ENCODE measurements around the gene ASS1.

The ASS1 gene

DNA sequence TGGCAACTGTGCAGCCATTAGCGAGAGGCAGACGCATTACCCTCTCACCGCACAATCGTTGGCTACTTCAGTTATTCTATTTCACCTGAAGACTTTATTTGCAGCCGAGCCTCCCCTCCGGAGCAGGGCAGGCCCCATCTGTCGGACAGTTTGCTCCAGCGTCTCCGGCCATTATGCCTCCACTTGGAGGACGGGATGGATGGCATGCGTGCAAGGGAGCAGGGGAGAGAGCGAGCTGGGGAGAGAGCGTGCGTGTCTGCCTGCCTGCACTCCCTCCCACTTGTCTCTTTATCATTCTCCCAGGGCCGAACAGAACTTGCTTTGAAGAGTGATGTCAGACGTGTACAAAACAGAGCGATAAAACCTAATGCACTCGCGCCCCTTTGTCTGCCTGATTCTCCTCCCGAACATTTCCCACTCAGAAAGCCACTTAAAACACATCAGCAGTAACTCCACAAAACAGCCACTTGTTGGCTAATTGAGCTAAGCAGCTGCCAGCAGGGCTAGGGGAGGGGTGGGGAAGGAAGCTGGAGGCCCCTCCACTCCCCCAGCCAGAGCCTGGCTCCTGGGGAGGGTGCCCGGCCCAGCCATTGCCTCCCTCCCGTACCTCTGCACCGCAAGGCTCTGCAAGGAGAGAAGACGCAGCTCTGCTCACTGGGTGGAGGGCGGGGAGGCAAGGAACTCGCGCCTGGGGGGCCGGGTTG, 91.2 kb downstream of the ASS1 start:
- DNase-seq (ENCODE audit: low read depth in 2 of 2): peak; percentile 37 to 60
- H3K4me3 ChIP-seq (replicated peaks in 1 of 2; ENCODE audit: low read depth in 2 of 2, low read length in 2 of 2): peak overlapping the region; percentile 3 to 24
- TF ChIP-seq, protein P1, sequence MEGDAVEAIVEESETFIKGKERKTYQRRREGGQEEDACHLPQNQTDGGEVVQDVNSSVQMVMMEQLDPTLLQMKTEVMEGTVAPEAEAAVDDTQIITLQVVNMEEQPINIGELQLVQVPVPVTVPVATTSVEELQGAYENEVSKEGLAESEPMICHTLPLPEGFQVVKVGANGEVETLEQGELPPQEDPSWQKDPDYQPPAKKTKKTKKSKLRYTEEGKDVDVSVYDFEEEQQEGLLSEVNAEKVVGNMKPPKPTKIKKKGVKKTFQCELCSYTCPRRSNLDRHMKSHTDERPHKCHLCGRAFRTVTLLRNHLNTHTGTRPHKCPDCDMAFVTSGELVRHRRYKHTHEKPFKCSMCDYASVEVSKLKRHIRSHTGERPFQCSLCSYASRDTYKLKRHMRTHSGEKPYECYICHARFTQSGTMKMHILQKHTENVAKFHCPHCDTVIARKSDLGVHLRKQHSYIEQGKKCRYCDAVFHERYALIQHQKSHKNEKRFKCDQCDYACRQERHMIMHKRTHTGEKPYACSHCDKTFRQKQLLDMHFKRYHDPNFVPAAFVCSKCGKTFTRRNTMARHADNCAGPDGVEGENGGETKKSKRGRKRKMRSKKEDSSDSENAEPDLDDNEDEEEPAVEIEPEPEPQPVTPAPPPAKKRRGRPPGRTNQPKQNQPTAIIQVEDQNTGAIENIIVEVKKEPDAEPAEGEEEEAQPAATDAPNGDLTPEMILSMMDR (IDR thresholded peaks at IDR 0.05; ENCODE audit: low read depth, low read length): no peak

DNA sequence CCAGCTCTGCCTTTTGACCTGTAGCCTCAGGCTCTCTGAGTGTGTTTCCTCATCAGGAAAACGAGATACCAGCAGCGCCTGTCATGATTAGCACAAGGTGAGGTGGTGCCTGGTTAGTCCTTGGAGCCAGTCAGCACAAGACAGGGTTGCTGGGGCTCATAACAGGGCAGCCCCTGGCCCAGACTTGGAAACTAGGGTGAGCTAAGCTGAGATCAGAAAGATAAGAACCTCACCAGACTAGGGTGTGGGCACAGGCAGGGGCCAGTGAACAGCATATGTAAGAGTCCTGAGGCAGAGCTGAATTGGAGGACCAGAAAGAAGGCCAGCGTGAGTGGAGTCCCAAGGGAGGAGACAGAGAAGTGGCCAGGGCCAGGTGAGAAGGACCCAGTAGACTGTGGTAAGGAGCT, 91.9 kb downstream of the ASS1 start:
- TF ChIP-seq, protein P1 (IDR thresholded peaks at IDR 0.05; ENCODE audit: low read depth, low read length): no peak
- no peak overlapping the region for H3K4me3 ChIP-seq (replicated peaks in 1 of 2; ENCODE audit: low read depth in 2 of 2, low read length in 2 of 2)
- DNase-seq (ENCODE audit: low read depth in 2 of 2): no peak

DNA sequence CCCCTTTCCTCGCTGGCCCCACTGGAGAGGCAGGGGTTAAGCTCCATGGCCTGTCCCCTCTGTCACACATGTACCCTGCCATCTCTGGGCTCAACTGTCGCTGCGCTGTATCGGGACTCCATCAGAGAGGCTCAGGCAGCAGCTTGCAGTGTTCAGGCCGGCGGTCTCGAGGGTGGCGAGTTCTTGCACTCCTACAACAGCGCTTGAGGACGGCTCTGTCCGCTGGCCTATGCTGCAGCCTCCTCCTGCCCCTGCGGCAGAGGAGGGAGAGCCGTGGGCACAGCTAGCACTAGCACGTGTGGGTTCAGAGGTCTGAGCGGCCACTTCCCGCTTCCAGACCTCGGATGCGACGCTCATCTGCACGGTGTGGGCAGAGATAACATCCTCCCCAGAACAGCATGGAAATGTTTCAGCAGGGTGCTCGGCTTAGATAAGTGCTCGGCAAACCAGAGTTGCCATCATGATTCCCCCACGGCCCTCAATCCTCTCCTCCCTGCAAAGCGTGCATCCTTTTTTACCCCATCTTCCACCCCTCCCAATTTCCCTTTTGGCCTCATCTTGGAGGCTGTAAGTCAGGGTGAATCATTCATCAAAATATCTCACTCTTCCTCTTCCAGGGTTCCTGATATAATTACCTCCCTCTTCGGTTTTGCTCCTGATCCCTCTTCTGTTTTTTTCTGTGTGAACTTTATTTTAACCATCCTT, 92.7 kb downstream of the ASS1 start:
- TF ChIP-seq, protein P1 (IDR thresholded peaks at IDR 0.05; ENCODE audit: low read depth, low read length): no peak
- peak; percentile 15 to 36 for DNase-seq (ENCODE audit: low read depth in 2 of 2)

DNA sequence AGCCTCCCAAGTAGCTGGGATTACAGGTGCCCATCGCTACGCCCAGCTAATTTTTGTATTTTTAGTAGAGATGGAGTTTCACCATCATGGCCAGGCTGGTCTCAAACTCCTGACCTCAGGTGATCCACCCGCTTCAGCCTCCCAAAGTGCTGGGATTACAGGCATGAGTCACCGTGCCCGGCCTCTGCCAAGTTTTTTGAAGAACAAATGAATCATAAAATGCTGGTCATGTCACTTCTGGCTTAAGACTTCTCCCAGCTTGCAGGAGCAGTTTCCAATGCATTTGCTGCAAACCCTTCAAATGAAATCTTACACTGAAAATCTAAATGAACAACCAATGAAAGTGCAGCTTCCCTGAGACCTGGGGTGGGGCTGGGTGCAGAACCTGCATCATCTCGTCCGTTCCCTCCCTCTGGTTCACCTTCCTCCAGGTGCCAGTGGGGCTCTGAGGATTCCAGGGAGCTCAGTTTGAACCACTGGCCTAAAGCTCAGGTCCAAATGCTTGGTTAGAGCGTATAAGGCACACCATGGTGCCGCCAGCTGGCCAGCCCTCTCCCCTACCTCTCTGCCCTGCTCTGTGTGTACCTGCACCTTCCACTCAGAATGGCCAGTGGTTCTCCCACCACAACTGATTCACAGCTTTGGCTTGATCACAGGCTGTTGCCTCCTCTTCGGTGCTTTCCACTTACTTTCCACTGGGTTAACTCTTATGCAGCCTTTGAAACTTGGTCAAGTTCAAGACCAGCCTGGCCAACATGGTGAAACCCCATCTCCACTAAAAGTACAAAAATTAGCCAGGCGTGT, 94.9 kb downstream of the ASS1 start:
- no peak overlapping the region for H3K4me3 ChIP-seq (replicated peaks in 1 of 2; ENCODE audit: low read depth in 2 of 2, low read length in 2 of 2)
- TF ChIP-seq, protein P1 (IDR thresholded peaks at IDR 0.05; ENCODE audit: low read depth, low read length): no peak
- peak; percentile 86 to 88 for DNase-seq (ENCODE audit: low read depth in 2 of 2)

More for the DNA sequence above, 92.7 kb downstream of the ASS1 start:
- H3K4me3 ChIP-seq (replicated peaks in 1 of 2; ENCODE audit: low read depth in 2 of 2, low read length in 2 of 2): no peak overlapping the region

DNA sequence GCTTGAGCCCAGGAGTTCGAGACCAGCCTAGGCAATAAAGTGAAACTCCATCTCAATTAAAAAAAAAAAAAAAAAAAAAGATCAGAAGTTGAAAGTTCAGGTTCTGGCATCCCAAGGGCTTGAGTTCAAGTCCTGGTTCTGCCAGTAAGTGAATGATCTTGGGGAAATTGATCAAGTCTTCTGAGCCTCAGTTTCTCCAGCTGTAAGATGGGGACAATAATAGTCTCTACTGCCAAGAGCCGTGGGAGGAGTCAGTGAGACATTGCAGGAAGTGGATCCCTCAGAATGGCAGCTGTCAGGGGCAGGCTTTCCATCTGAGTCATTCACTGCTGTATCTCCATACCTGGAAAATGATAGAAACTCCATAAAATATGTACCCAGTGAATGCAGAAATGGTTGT, 96.8 kb downstream of the ASS1 start:
- TF ChIP-seq, protein P1 (IDR thresholded peaks at IDR 0.05; ENCODE audit: low read depth, low read length): no peak
- H3K4me3 ChIP-seq (replicated peaks in 1 of 2; ENCODE audit: low read depth in 2 of 2, low read length in 2 of 2): no peak overlapping the region
- no peak for DNase-seq (ENCODE audit: low read depth in 2 of 2)

DNA sequence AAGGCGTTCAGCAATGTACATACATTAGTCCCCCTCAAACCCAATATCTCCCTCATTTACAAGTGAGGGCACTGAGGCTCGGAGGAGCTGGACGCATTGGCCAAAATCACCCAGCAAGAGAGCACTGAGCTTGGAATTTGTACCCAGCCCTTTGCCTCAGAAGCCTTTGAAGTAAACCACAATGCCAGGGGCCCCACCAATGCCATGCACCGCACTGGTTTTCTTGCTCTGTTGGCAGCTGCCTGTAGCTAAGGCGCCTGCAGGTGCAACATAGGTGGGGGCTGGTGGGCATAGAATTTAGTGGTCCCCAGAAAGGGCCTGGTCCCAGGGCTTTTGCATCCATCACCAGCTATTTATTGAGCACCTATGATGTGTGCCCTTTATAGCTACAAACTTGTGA, 97.3 kb downstream of the ASS1 start:
- DNase-seq (ENCODE audit: low read depth in 2 of 2): no peak
- H3K4me3 ChIP-seq (replicated peaks in 1 of 2; ENCODE audit: low read depth in 2 of 2, low read length in 2 of 2): no peak overlapping the region
- TF ChIP-seq, protein P1 (IDR thresholded peaks at IDR 0.05; ENCODE audit: low read depth, low read length): no peak

Measured in cardiac fibroblast (primary cell).